Breast epithelium (tissue), 3 donors: Measurements from ENCODE around the gene SPOCK1.
A peak's percentile ranks its signal among the peaks of the same experiment; 100 is the strongest.

ENCODE experiments used
- POLR2A ChIP-seq: fragments of 450-650 bp; IDR thresholded peaks from one replicate; pipeline ENCODE4 v1.6.1; 2016; ENCODE audit warnings: antibody characterized with exemption, mild to moderate bottlenecking, moderate library complexity
- TF ChIP-seq, protein P1 (sequence below), 3 donors: fragments of 450-650 bp; IDR thresholded peaks; one replicate each; pipeline ENCODE4 v1.5.1; 2016 to 2017; ENCODE audit warnings: antibody characterized with exemption in 3 of 3, mild to moderate bottlenecking in 3 of 3, moderate library complexity in 3 of 3

DNA sequence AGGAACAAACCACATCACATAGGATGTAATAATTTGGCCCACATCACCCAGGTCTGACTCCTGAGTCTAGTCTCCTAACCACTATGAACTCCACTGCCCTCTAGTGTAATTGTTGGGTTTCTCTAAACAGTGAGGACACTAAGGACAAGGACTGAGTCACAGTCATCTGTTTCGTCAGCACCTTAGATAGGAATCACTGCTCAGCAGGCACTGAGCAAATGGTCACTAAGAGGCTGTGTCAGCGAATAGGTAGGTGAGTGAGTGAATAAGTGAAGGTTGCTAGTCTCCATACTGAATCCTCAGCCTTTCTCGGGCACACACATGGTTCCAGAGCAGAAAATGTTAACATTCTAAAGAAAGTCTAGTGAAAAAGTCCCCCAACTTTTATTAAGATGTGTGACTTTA is 278.6 kb downstream of the SPOCK1 start:
- TF ChIP-seq, protein P1, sequence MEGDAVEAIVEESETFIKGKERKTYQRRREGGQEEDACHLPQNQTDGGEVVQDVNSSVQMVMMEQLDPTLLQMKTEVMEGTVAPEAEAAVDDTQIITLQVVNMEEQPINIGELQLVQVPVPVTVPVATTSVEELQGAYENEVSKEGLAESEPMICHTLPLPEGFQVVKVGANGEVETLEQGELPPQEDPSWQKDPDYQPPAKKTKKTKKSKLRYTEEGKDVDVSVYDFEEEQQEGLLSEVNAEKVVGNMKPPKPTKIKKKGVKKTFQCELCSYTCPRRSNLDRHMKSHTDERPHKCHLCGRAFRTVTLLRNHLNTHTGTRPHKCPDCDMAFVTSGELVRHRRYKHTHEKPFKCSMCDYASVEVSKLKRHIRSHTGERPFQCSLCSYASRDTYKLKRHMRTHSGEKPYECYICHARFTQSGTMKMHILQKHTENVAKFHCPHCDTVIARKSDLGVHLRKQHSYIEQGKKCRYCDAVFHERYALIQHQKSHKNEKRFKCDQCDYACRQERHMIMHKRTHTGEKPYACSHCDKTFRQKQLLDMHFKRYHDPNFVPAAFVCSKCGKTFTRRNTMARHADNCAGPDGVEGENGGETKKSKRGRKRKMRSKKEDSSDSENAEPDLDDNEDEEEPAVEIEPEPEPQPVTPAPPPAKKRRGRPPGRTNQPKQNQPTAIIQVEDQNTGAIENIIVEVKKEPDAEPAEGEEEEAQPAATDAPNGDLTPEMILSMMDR (IDR thresholded peaks at IDR 0.05) = peak in 2 of 3 donors; percentile 15 to 34
- TF ChIP-seq POLR2A = no peak
